A549 treated with dexamethasone at 1 μM for 4 hours (cell line): Measurements from ENCODE around the gene SMIM30. TPM values are rescaled to one million over a fixed set of nuclear protein-coding genes. Genes with fewer than 3 reads are reported as not detected.

Experiments
- total RNA-seq: library from RNA; stranded (reverse); fragments of 200-300 nt; extraction: Qiagen RNA extraction; gene quantifications from 5 replicates; pipeline ENCODE4 v1.2.3, GENCODE V29; 2022

The SMIM30 gene
- total RNA-seq, result 28.0 to 41.9 TPM (median 30.9 TPM) in 5 replicates

GRCh38 chr7:113118074-113118959 lies at the start of gene SMIM30:
SMIM30 (minus strand) TSS chr7:113118554; CDS start chr7:113117578, 976 bp downstream.

DNA sequence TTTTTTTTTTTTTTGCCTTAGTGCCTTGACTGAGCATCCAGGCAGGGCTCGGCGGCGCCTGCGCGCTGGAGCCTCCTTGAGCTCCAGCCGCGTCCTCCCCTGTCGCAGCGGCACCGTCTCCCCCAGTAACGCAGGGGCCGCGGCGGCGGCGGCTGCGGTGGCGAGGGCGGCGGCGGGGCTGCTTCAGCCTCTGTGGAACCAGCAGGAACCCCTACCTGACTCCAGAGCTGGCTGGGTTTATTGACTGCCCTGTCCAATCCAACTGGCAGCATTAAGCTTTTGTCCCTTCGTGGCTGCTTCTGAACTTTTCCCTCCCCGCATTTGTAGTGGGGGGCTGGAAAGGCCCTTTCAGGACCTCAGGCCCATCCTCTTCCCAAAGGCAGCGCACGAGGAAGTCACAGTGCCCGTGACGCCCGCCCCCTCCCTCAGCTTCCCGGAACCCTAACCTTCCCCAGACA lies 31.9 kb downstream of the SMIM30 start, which contains the start of gene GPR85:
GPR85 (minus strand) TSS at position 397 of the 458 bp plus-strand sequence. CDS start 2,106 bp downstream, outside the sequence.

Other genes with a start within 250 kb of the SMIM30 start
- gene GPR85, start 31.7 kb downstream of the SMIM30 start, total RNA-seq, result not detected in 5 replicates